Liver (tissue), 9 donors: ENCODE measurements around the gene RGS2. TPM values are rescaled to one million over a fixed set of nuclear protein-coding genes. Genes with fewer than 3 reads are reported as not detected.

Experiments
- DNase-seq: peaks from one replicate; pipeline ENCODE4 v3.0.0-alpha.2; 2017; ENCODE audit warnings: low spot score
- H3K27ac ChIP-seq, 2 donors: one replicate each; pipeline ENCODE4 v1.7.0; 2013; ENCODE audit warnings: inconsistent platforms in 2 of 2, low read length in 2 of 2, control low read depth in 1 of 2, low read depth in 1 of 2, mild to moderate bottlenecking in 1 of 2
- H3K27me3 ChIP-seq, 4 donors: one replicate each; pipeline versions ENCODE4 v1.6.1 to v1.7.0; 2013; ENCODE audit warnings: low read length in 3 of 4, inconsistent platforms in 1 of 4, mild to moderate bottlenecking in 1 of 4, moderate library complexity in 1 of 4; ENCODE audit not compliant: control insufficient read depth in 4 of 4, insufficient read depth in 4 of 4
- H3K36me3 ChIP-seq, 4 donors: one replicate each; pipeline versions ENCODE4 v1.6.1 to v1.7.0; 2013; ENCODE audit warnings: low read length in 3 of 4, mild to moderate bottlenecking in 3 of 4, low read depth in 1 of 4, moderate library complexity in 1 of 4; ENCODE audit not compliant: control insufficient read depth in 4 of 4, insufficient read depth in 3 of 4
- H3K4me1 ChIP-seq, 4 donors: one replicate each; pipeline versions ENCODE4 v1.6.1 to v1.7.0; 2013; ENCODE audit warnings: low read length in 3 of 4, mild to moderate bottlenecking in 3 of 4, moderate library complexity in 1 of 4; ENCODE audit not compliant: control insufficient read depth in 4 of 4, insufficient read depth in 4 of 4
- H3K4me3 ChIP-seq, 3 donors: one replicate each; pipeline versions ENCODE4 v1.6.1 to v1.7.0; 2013; ENCODE audit warnings: low read length in 3 of 3, control low read depth in 1 of 3, low read depth in 1 of 3, mild to moderate bottlenecking in 1 of 3
- H3K9ac ChIP-seq, 2 donors: one replicate each; pipeline ENCODE4 v1.7.0; 2013; ENCODE audit warnings: low read length in 2 of 2, mild to moderate bottlenecking in 2 of 2, moderate library complexity in 2 of 2, control low read depth in 1 of 2, low read depth in 1 of 2
- H3K9me3 ChIP-seq, 4 donors: one replicate each; pipeline versions ENCODE4 v1.6.1 to v1.7.0; 2013; ENCODE audit warnings: low read length in 3 of 4; ENCODE audit not compliant: control insufficient read depth in 4 of 4
- ATF3 ChIP-seq: IDR thresholded peaks from 2 replicates; pipeline ENCODE4 v1.6.1; 2016; ENCODE audit warnings: antibody characterized with exemption
- CTCF ChIP-seq: fragments of 150-350 bp; IDR thresholded peaks from 2 replicates; pipeline ENCODE4 v1.5.1; 2017; ENCODE audit warnings: improper control_type of control experiment, low read depth, low read length; ENCODE audit not compliant: missing input control
- EGR1 ChIP-seq, 2 donors: IDR thresholded peaks; 2 replicates each; pipeline ENCODE4 v1.6.1; 2016 to 2018; ENCODE audit warnings: antibody characterized with exemption in 2 of 2, low read depth in 2 of 2
- FOXA1 ChIP-seq: IDR thresholded peaks from 2 replicates; pipeline ENCODE4 v1.6.1; 2016; ENCODE audit warnings: antibody characterized with exemption
- FOXA2 ChIP-seq: IDR thresholded peaks from 2 replicates; pipeline ENCODE4 v1.6.1; 2016; ENCODE audit warnings: antibody characterized with exemption
- GABPA ChIP-seq, 2 donors: IDR thresholded peaks in 1 of 2; conservative IDR thresholded peaks in 1 of 2; 2 replicates each; pipeline ENCODE4 v1.6.1; 2016; ENCODE audit warnings: antibody characterized with exemption in 2 of 2, mild to moderate bottlenecking in 1 of 2, moderate library complexity in 1 of 2
- HNF4A ChIP-seq, 2 donors: conservative IDR thresholded peaks; 2 replicates each; pipeline ENCODE4 v1.6.1; 2016; ENCODE audit warnings: antibody characterized with exemption in 2 of 2, mild to moderate bottlenecking in 2 of 2
- HNF4G ChIP-seq: IDR thresholded peaks from 2 replicates; pipeline ENCODE4 v1.6.1; 2016; ENCODE audit warnings: antibody characterized with exemption
- JUND ChIP-seq, 2 donors: IDR thresholded peaks; 2 replicates each; pipeline ENCODE4 v1.6.1; 2016; ENCODE audit warnings: antibody characterized with exemption in 2 of 2
- MAX ChIP-seq: IDR thresholded peaks from 2 replicates; pipeline ENCODE4 v1.6.1; 2016; ENCODE audit warnings: antibody characterized with exemption
- NR2F2 ChIP-seq: IDR thresholded peaks from 2 replicates; pipeline ENCODE4 v1.6.1; 2016; ENCODE audit warnings: antibody characterized with exemption
- RAD21 ChIP-seq, 2 donors: IDR thresholded peaks; 2 replicates each; pipeline ENCODE4 v1.6.1; 2016; ENCODE audit warnings: antibody characterized with exemption in 2 of 2, mild to moderate bottlenecking in 2 of 2
- REST ChIP-seq: IDR thresholded peaks from 2 replicates; pipeline ENCODE4 v1.6.1; 2016; ENCODE audit warnings: antibody characterized with exemption, mild to moderate bottlenecking
- RXRA ChIP-seq, 2 donors: IDR thresholded peaks; 2 replicates each; pipeline ENCODE4 v1.6.1; 2017 to 2018; ENCODE audit warnings: antibody characterized with exemption in 2 of 2, mild to moderate bottlenecking in 1 of 2
- SP1 ChIP-seq: IDR thresholded peaks from 2 replicates; pipeline ENCODE4 v1.6.1; 2018; ENCODE audit warnings: antibody characterized with exemption, mild to moderate bottlenecking
- TAF1 ChIP-seq: conservative IDR thresholded peaks from 2 replicates; pipeline ENCODE4 v1.6.1; 2016; ENCODE audit warnings: antibody characterized with exemption, mild to moderate bottlenecking
- YY1 ChIP-seq: IDR thresholded peaks from 2 replicates; pipeline ENCODE4 v1.6.1; 2016; ENCODE audit warnings: antibody characterized with exemption, mild to moderate bottlenecking
- ZBTB33 ChIP-seq: IDR thresholded peaks from 2 replicates; pipeline ENCODE4 v1.6.1; 2016; ENCODE audit warnings: antibody characterized with exemption
- WGBS: extraction: QIAGEN DNeasy Blood & Tissue Kit; methylation state at CpG from one replicate; pipeline ENCODE4 v1.1.7; 2013; 5-methylcytosine and 5-hydroxymethylcytosine counted together
- polyA plus RNA-seq, 2 donors: library from polyadenylated mRNA; stranded (reverse) in 1 of 2; unstranded in 1 of 2; fragments of 200-250 nt in 1 of 2; fragments of >200 nt in 1 of 2; fragmentation: Nextera tagmentation in 1 of 2; extraction: Ambion mirVana in 1 of 2; gene quantifications; one replicate each; pipeline versions ENCODE4 v1.2.1 to v1.2.3, GENCODE V29; 2013 to 2015
- total RNA-seq, 2 donors: library from RNA; depleted of rRNA; stranded (reverse); fragments of >200 nt; gene quantifications; one replicate each; pipeline ENCODE4 v1.2.3, GENCODE V29; 2014
- donor health status: healthy.
- donor health status: healthy.
- donor health status: healthy.
- donor health status: healthy.
- donor health status: healthy.

Gene RGS2
- total and polyA plus RNA-seq, 4 donors: 2.6 to 10.0 (median 4.4) TPM

GRCh38 chr1:192859808-192860207 lies 51.0 kb downstream of the RGS2 start:
- Histone ChIP-seq H3K4me3 (no peak overlapping the region), H3K27ac (no peak overlapping the region), H3K27me3 (no peaks in the 10 kb centered on the region), H3K4me1 (no peaks in the 10 kb centered on the region), H3K9ac (no peak overlapping the region), H3K36me3 (no peaks in the 10 kb centered on the region), H3K9me3 (no peaks in the 10 kb centered on the region)
- TF ChIP-seq SP1 (no peak), RAD21 (IDR thresholded peaks at IDR 0.05) (no peak), REST (no peak)
- no peak for DNase-seq

GRCh38 chr1:192860478-192861185 lies 51.8 kb downstream of the RGS2 start:
- no peak for TF ChIP-seq REST
- TF ChIP-seq CTCF: no peak
- TF ChIP-seq RXRA (IDR thresholded peaks at IDR 0.05): no peak
- no peak for TF ChIP-seq ATF3
- no peak for TF ChIP-seq GABPA (IDR thresholded peaks at IDR 0.05 in 1 of 2, conservative IDR thresholded peaks at IDR 0.05 in 1 of 2)
- TF ChIP-seq RAD21 (IDR thresholded peaks at IDR 0.05): no peak
- TF ChIP-seq FOXA2: no peak
- TF ChIP-seq HNF4G: no peak
- TF ChIP-seq MAX: no peak
- no peak for TF ChIP-seq NR2F2
- no peak for TF ChIP-seq ZBTB33
- no peak for TF ChIP-seq TAF1
- TF ChIP-seq HNF4A (conservative IDR thresholded peaks at IDR 0.05): no peak
- TF ChIP-seq JUND (IDR thresholded peaks at IDR 0.05): no peak
- TF ChIP-seq YY1: no peak
- no peak for TF ChIP-seq FOXA1
- no peak for TF ChIP-seq SP1
- TF ChIP-seq EGR1 (IDR thresholded peaks at IDR 0.05; ENCODE audit: low read depth in 2 of 2): no peak
- DNase-seq: no peak
- WGBS: 96% methylated on average over 5 of the region's 5 CpGs
- no peaks in the 10 kb centered on the region for H3K4me1 ChIP-seq
- no peak overlapping the region for H3K27ac ChIP-seq
- no peaks in the 10 kb centered on the region for H3K27me3 ChIP-seq
- H3K9ac ChIP-seq: no peak overlapping the region
- no peaks in the 10 kb centered on the region for H3K9me3 ChIP-seq
- H3K4me3 ChIP-seq: no peak overlapping the region
- H3K36me3 ChIP-seq: no peaks in the 10 kb centered on the region
